Measurements from ENCODE around the gene ROBO1.

DNA sequence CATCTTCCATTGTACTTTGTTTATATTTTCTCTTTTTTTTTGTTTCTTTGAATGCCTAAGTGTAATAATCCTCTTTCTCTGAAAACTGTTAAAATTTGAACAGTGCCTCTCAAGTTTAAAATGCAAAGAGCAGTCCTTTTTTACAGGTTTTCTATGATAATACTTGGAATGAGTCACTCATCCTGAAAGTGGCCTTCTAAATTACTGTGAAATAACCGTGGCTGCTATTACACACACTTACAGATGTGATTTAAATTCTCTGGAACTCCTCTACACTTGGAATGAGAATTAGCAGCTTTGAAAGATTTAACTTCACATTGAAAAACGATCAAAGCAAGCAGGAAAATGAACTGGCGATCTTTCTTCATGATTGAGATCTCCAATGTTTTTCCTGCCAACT, 105.9 kb downstream of the ROBO1 start:
- TF ChIP-seq POLR2AphosphoS5 (IDR thresholded peaks at IDR 0.05; ENCODE audit: low read depth, low read length) (no peak), POLR2A (IDR thresholded peaks at IDR 0.05; ENCODE audit: low read depth, low read length) (no peak), TAF1 (IDR thresholded peaks at IDR 0.05; ENCODE audit: borderline replicate concordance, low read depth, low read length) (no peak)

Measured in GM12892 (cell line).